WTC11 (cell line): ENCODE measurements around the gene PSMD8. TPM values are rescaled to one million over a fixed set of nuclear protein-coding genes. Genes with fewer than 3 reads are reported as not detected.
"Not testable (repeated sequence)": the region's sequence is repeated elsewhere in the genome, so short reads cannot be mapped to it uniquely, and the experiment has no call there.

Source experiments
- ATAC-seq: fragments of 200-7000 bp; cut with Tn5 transposase; 2 replicates; pipeline ENCODE4 v1.10.0; 2021; ENCODE audit warnings: mild to moderate bottlenecking, moderate library complexity
- CTCF ChIA-PET: fragments of 300-600 bp; sonication (Branson Sonifier 250); formaldehyde crosslinking; loops from one replicate; lab custom pipeline; 2021; ENCODE audit warnings: antibody characterized with exemption; lab: Charles Lee
- POLR2A ChIA-PET: fragments of 350-600 bp; sonication (Branson Sonifier 250); formaldehyde crosslinking; loops from one replicate; lab custom pipeline; 2021; ENCODE audit warnings: antibody characterized with exemption; lab: Charles Lee
- DNase-seq: peaks from one replicate; pipeline ENCODE4 v3.0.0; 2021; ENCODE audit warnings: low spot score
- H3K27ac Mint-ChIP-seq: 2 replicates; pipeline ENCODE4 v1.8.0; 2021; ENCODE audit warnings: mixed read lengths
- H3K27me3 Mint-ChIP-seq: 2 replicates; pipeline ENCODE4 v1.8.0; 2021; ENCODE audit warnings: low read depth, mild to moderate bottlenecking, moderate library complexity, mixed read lengths
- H3K36me3 Mint-ChIP-seq: 2 replicates; pipeline ENCODE4 v1.8.0; 2021; ENCODE audit warnings: mixed read lengths
- H3K4me1 Mint-ChIP-seq: 2 replicates; pipeline ENCODE4 v1.8.0; 2022; ENCODE audit warnings: mixed read lengths
- H3K4me3 Mint-ChIP-seq: 2 replicates; pipeline ENCODE4 v1.8.0; 2021; ENCODE audit warnings: mild to moderate bottlenecking, moderate library complexity, mixed read lengths
- H3K9me3 Mint-ChIP-seq: 2 replicates; pipeline ENCODE4 v1.8.0; 2021; ENCODE audit warnings: mixed read lengths
- PRDM15 ChIP-seq: sonication (generic); formaldehyde crosslinking; IDR thresholded peaks from 2 replicates; pipeline ENCODE4 v1.8.0; 2022; ENCODE audit warnings: missing genetic modification reagents
- SMAD4 ChIP-seq: sonication (generic); formaldehyde crosslinking; IDR thresholded peaks from 2 replicates; pipeline ENCODE4 v1.8.0; 2022; ENCODE audit warnings: mild to moderate bottlenecking, missing genetic modification reagents
- USF2 ChIP-seq: sonication (generic); formaldehyde crosslinking; IDR thresholded peaks from 2 replicates; pipeline ENCODE4 v1.8.1; 2023; ENCODE audit warnings: mild to moderate bottlenecking, missing genetic modification reagents, moderate library complexity
- ZNF423 ChIP-seq: fragments of 250-450 bp; sonication (Bioruptor Pico); IDR thresholded peaks from 2 replicates; pipeline ENCODE4 v2.1.2; 2022; ENCODE audit warnings: mild to moderate bottlenecking, moderate library complexity
- ZNF425 ChIP-seq: fragments of 250-450 bp; sonication (Bioruptor Pico); conservative IDR thresholded peaks from 2 replicates; pipeline ENCODE4 v1.9.0; 2021; ENCODE audit warnings: mild to moderate bottlenecking
- ZNF512 ChIP-seq: sonication (generic); formaldehyde crosslinking; IDR thresholded peaks from 2 replicates; pipeline ENCODE4 v1.8.1; 2022; ENCODE audit warnings: missing genetic modification reagents, borderline replicate concordance
- total RNA-seq: library from RNA; stranded (reverse); gene quantifications from 3 replicates; pipeline ENCODE4 v1.2.3, GENCODE V29; 2021

The PSMD8 gene
- total RNA-seq, 1 experiment from 2014 or later, result 167 TPM

GRCh38 chr19:38424272-38424671, 49.9 kb downstream of the PSMD8 start:
- Mint-ChIP-seq H3K9me3 (no peaks in the 10 kb centered on the region), H3K36me3 (no peaks in the 10 kb centered on the region), H3K27ac (no peak overlapping the region), H3K27me3 (peaks cover 8% of the 10 kb centered on the region), H3K4me3 (no peak overlapping the region), H3K4me1 (peaks cover 16% of the 10 kb centered on the region)
- POLR2A ChIA-PET, result no interaction called here
- no peak for TF ChIP-seq USF2
- no peak for DNase-seq
- CTCF ChIA-PET, result interaction anchor here (0.7 to 4.3 kb wide), 2 partner anchors 15 to 21 kb away, joined by 3 to 49 read pairs; partner anchors contain the start of gene FAM98C
- ATAC-seq, result no peak

GRCh38 chr19:38425222-38425809, 50.9 kb downstream of the PSMD8 start:
- DNase-seq (no peak), ATAC-seq (peak; percentile 51)
- Mint-ChIP-seq H3K27me3 (no peaks in the 10 kb centered on the region; the same call in 1 of the 2 replicates), H3K4me3 (no peak overlapping the region), H3K36me3 (no peaks in the 10 kb centered on the region), H3K4me1 (peaks cover 19% of the 10 kb centered on the region), H3K27ac (no peak overlapping the region), H3K9me3 (no peaks in the 10 kb centered on the region)
- CTCF ChIA-PET, result interaction anchor here (0.6 to 4.3 kb wide), 6 partner anchors 10 to 200 kb away, joined by 3 to 49 read pairs (median 8); partner anchors contain the start of gene FAM98C
- POLR2A ChIA-PET, result interaction anchor here (0.9 kb wide), 1 partner anchor 9 kb away, joined by 3 read pairs; no protein-coding TSS in a partner anchor
- TF ChIP-seq ZNF512 (CRISPR knock-in tag), result no peak
- TF ChIP-seq SMAD4 (CRISPR knock-in tag), result no peak
- TF ChIP-seq ZNF425 (CRISPR knock-in tag), result no peak

GRCh38 chr19:38425810-38426466, 51.6 kb downstream of the PSMD8 start, which contains the start of gene RASGRP4:
Gene RASGRP4 (minus strand): TSS chr19:38426219. CDS start chr19:38426091, 128 bp downstream.
- ChIA-PET CTCF (interaction anchor here (0.6 to 4.3 kb wide), 8 partner anchors 9 to 267 kb away, joined by 3 to 49 read pairs (median 6); partner anchors contain the start of gene FAM98C), POLR2A (interaction anchor here (0.9 kb wide), 1 partner anchor 8 kb away, joined by 3 read pairs; no protein-coding TSS in a partner anchor)
- Mint-ChIP-seq H3K4me1 (peaks cover 25% of the 10 kb centered on the region), H3K27me3 (no peaks in the 10 kb centered on the region), H3K9me3 (no peaks in the 10 kb centered on the region), H3K27ac (0 out of 2 replicates have a peak within 1 kb of the TSS, but pooled peaks have one; percentile 53), H3K36me3 (no peaks in the 10 kb centered on the region), H3K4me3 (peak within 1 kb of the TSS; percentile 45)
- ATAC-seq (peak; percentile 79), DNase-seq (peak; percentile 45)
- TF ChIP-seq PRDM15 (CRISPR knock-in tag) (no peak), ZNF423 (peak; percentile 43; the same call in 1 of the 2 replicates), USF2 (no peak)

GRCh38 chr19:38427035-38427677, 52.8 kb downstream of the PSMD8 start:
- DNase-seq, H3K4me3 Mint-ChIP-seq, POLR2A ChIA-PET, H3K36me3 Mint-ChIP-seq, H3K27me3 Mint-ChIP-seq, H3K27ac Mint-ChIP-seq, ATAC-seq, H3K9me3 Mint-ChIP-seq: not testable (repeated sequence)
- CTCF ChIA-PET, result interaction anchor here (1.9 to 4.3 kb wide), 3 partner anchors 8 to 23 kb away, joined by 8 to 49 read pairs (median 12); partner anchors contain the start of gene FAM98C
- peaks cover 28% of the 10 kb centered on the region for H3K4me1 Mint-ChIP-seq
